22Rv1 (cell line): ENCODE measurements around the gene RPS25.

ENCODE experiments used
- ZFX ChIP-seq: fragments of 450-650 bp; IDR thresholded peaks from 2 replicates; pipeline ENCODE4 v1.6.1; 2017; ENCODE audit warnings: antibody characterized with exemption, borderline replicate concordance
- TF ChIP-seq, protein P1 (sequence below): fragments of 450-650 bp; IDR thresholded peaks from 2 replicates; pipeline ENCODE4 v1.5.1; 2017; ENCODE audit warnings: mild to moderate bottlenecking

DNA sequence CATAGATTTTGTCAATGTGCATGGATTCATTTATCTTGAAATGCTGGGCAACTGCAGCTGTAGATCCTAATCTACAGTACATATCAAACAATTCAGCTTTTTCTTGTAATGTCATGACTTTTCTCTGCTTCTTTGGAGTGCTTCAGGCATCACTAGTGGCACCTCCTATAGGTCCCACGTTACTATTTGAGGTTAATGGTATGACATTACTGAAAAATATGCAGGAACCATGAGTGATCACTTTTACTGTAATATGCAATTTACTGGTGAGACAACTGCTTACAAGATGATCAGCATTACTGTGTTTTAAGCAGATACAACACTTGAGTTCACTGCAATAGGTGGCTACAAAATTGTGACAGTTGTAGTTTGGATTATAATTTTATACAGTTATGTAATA is 17.2 kb downstream of the RPS25 start:
- TF ChIP-seq, protein P1, sequence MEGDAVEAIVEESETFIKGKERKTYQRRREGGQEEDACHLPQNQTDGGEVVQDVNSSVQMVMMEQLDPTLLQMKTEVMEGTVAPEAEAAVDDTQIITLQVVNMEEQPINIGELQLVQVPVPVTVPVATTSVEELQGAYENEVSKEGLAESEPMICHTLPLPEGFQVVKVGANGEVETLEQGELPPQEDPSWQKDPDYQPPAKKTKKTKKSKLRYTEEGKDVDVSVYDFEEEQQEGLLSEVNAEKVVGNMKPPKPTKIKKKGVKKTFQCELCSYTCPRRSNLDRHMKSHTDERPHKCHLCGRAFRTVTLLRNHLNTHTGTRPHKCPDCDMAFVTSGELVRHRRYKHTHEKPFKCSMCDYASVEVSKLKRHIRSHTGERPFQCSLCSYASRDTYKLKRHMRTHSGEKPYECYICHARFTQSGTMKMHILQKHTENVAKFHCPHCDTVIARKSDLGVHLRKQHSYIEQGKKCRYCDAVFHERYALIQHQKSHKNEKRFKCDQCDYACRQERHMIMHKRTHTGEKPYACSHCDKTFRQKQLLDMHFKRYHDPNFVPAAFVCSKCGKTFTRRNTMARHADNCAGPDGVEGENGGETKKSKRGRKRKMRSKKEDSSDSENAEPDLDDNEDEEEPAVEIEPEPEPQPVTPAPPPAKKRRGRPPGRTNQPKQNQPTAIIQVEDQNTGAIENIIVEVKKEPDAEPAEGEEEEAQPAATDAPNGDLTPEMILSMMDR = no peak
- no peak for TF ChIP-seq ZFX
